T-helper 2 cell (primary cell): Measurements from ENCODE around the gene CHGA.

Experiments used
- DNase-seq, 5 experiments: peaks; one replicate each; pipeline versions ENCODE4 v3.0.0 to v3.0.0-alpha.2; 2012 to 2022

CHGA gene

DNA sequence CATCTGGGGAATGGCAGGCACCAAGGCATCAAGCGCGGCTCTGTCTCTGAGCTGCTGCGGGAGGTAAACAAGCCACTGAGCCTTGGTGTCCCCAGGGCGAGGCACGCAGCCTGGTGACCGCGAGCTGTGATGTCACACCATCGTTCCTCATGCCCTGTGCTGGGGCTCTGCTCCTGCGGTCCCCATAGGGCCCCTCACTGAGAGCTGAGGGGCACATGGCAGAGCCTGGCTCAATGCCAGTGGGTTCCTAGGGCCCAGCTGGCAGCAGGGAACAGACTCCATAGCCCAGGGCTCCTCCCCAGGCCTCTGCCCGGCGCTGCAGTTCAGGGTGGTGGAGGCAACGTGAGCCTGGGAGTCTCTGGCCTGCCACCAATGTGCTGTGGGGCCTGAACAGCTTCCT is 22.6 kb downstream of the CHGA start:
- no peak for DNase-seq

GRCh38 chr14:92945959-92946846 is 23.3 kb downstream of the CHGA start:
- no peak for DNase-seq

- DNase-seq, result no peak
These were observed 24.0 kb downstream of the CHGA start for GRCh38 chr14:92946847-92947545.

DNA sequence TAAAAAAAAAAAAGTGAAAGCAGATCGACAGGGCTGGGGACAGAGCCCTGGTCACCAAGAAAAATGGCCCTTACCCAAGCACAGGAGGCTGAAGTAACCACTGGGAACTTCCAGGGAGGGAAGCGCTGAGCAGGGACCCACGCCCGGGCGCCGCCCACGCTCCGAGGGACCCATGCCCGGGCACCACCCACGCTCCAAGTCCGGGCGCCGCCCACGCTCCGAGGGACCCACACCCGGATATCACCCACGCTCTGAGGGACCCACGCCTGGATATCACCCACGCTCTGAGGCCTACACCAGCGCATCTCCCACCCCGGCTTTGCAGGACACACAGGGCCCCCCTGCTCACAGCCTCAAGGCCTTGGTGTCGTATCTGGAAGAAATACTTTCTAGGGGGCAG is 25.7 kb downstream of the CHGA start:
- no peak for DNase-seq

DNA sequence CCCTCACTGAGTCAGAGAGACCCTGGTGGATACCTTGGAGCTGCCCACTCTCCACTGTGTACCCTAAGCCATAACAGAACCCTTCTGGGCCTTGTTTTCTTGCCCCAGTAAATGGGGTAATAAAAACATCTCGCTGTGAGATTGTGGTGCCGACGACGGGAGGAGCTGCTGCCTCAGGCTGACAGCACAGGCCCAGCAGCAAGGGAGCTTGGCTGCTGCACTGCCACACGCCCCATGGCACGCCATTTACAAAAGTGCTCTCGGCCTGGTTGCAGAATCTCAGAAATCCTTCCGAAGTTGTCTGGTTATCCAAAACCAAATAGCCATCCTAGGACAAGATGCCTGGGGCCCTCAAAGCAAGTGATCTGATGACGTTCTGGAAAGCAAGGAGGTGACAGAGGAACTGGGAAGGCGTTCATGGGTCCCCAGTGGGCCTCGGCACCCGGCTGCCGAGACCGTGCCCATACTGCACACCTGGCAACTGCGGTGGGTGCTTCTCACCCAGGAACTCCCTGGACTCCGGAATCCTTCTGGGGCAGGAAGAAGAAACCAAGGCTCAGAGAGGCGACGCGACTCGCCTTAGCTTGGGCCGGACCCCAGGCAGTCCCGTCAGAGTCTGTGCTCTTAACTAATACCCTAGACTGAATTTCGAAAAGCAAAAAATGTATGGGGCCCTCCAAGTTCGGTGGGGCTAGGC is 26.7 kb downstream of the CHGA start:
- no peak for DNase-seq

- no peak for DNase-seq
These were observed 27.2 kb downstream of the CHGA start for GRCh38 chr14:92950193-92950540.

GRCh38 chr14:92950773-92951172 is 27.8 kb downstream of the CHGA start:
- no peak for DNase-seq

DNA sequence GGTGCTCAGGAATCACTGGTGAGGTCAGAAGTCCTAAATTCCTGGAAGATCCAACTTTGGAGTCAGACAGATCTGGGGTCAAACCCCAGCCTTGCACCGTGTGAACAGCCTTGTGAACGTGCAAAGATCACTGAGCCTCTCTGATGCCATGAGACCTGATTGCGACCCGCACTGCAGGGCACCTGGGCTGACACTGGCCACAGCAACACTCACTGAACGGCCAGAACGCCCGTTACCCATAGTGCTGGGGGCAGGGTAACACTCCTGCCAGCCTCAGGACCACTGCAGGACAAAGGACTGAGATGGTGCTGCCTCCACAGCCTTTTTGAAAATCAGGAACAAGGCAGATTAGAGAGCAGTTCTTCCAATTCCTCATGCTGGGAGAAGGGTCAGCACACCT is 28.3 kb downstream of the CHGA start:
- DNase-seq, result no peak

GRCh38 chr14:92951912-92952471 is 29.0 kb downstream of the CHGA start:
- peak; percentile 48 to 77 (median 67) for DNase-seq

GRCh38 chr14:92952481-92953298 is 29.7 kb downstream of the CHGA start:
- no peak for DNase-seq

DNA sequence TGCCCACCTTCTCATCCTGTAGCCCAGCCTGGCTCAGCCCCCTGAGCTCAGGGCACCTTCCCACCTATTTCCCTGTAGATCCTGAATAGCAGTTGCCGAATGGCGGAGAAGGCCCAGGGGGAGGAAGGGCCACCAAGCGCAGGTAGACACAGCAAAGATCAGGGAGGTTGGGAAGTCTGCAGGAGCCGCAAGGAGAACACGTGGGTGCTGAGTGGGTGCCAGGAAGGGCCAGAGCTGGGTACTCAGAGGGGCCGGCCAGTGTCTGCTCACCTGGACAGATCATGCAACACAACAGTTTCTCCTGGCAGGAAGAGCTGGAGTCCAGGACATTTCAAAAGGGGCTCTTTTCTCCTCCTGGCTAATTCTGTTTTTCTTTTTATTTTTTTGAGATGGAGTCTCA is 30.6 kb downstream of the CHGA start:
- no peak for DNase-seq

DNA sequence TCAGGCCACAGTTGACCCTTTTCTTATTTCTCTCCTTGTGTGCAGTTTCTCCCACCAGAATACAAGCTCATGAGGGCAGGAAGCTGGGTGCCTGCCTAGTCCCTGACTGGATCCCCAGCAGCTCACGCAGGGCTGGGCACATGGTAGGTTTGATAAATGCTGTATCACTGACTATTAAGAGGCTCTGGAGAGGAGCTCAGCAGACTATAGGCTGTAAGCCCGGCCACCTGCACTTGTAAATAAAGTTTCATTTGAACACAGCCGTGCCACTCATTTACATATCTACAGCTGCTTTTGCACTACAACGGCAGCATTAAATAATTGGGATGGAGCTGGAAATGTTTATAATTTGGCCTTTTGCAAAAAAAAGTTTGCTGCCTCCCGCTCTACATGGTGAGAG is 32.0 kb downstream of the CHGA start:
- DNase-seq, result no peak

DNA sequence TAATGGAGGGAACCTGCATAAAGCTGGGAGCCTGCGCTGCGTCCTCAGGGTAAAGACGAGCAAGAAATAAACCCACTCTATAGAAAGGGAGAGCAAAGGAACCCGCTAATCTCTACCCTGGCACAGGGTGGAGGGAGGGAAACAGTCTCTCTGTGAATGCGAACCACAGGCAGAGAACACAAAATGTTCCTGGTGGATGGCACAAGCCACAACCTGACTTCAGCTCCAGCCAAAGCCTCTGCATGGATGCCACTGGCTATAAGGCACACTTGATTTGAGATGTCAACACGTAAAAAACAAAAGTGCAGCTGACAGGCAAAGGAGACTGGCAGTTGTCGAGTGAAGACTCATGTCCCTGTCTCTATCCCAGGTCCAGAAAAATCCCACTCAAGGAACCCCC is 32.4 kb downstream of the CHGA start:
- DNase-seq, result no peak

DNA sequence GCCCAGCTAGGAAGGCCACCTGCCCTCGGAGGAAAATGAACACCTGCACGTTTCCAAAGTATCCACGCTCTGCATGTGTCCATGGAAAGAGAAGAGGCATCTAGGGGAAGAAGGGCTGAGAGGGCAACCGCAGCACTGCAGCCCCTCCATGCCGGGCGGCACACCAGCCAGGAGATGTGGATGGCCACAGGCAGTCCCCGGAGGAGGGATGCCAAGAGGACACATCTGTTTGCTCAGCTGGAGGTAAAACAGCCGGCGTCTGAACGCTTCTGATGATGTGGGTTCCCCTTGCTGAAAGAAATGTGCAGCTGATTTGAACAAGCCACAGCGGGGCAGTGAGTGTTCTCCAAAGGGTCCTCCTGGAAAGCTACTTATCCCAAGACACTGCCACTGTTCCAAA is 34.0 kb downstream of the CHGA start:
- no peak for DNase-seq

GRCh38 chr14:92958373-92959188 is 35.6 kb downstream of the CHGA start:
- no peak for DNase-seq

GRCh38 chr14:92959189-92959531 is 36.2 kb downstream of the CHGA start:
- no peak for DNase-seq

- no peak for DNase-seq
These were observed 37.1 kb downstream of the CHGA start for GRCh38 chr14:92959761-92960680.

DNA sequence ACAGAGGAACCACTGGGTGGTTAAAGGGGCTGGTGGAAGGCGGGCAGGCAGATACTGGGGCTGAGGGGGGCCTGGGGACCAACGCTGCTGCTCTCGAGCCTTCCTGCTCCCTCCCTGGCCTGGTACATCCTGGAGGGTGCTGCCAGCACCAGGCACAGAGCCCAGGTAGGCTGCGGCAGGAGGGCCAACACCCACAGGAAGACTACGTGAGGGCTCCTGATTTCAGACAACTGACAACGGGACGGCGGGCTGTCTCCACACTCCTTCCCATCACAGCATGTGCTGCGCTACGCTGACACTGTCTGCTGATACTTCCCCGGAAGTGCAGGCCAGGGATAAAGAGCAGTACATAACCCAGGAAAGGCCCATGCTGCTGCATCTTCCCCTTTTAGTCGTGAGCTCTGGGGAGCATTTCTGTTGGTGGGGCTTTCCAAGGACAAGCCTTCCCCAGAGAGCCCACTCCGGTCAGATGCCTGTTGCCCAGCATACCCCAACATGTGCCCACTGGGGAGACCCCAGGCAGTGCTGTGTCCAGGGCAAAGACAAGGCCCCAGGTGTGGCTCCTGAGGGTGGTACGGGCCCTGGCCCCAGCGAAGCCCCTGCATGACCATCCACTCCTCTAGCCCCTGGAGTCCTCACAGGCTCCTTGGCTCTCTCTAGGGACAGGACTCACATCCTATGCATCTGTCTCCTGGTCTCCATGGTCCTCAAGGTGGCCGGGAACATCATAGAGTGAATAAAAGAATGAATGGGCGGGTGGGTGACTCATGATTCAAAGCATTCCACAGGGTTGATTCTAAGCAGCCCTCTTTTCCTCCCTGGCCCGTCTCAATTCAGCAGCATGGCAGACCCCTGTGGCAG is 38.0 kb downstream of the CHGA start:
- no peak for DNase-seq

GRCh38 chr14:92961567-92961855 is 38.6 kb downstream of the CHGA start:
- DNase-seq, result no peak
